VCaP (cell line): Measurements from ENCODE around the gene BPIFB3.

Experiments
- H3K27ac ChIP-seq: fragments of 450-650 bp; 2 replicates; pipeline ENCODE4 v1.5.1; 2017
- TF ChIP-seq, protein P1 (sequence below): fragments of 450-650 bp; conservative IDR thresholded peaks from 2 replicates; pipeline ENCODE4 v1.5.1; 2017; ENCODE audit warnings: mild to moderate bottlenecking, moderate library complexity

Gene BPIFB3

DNA sequence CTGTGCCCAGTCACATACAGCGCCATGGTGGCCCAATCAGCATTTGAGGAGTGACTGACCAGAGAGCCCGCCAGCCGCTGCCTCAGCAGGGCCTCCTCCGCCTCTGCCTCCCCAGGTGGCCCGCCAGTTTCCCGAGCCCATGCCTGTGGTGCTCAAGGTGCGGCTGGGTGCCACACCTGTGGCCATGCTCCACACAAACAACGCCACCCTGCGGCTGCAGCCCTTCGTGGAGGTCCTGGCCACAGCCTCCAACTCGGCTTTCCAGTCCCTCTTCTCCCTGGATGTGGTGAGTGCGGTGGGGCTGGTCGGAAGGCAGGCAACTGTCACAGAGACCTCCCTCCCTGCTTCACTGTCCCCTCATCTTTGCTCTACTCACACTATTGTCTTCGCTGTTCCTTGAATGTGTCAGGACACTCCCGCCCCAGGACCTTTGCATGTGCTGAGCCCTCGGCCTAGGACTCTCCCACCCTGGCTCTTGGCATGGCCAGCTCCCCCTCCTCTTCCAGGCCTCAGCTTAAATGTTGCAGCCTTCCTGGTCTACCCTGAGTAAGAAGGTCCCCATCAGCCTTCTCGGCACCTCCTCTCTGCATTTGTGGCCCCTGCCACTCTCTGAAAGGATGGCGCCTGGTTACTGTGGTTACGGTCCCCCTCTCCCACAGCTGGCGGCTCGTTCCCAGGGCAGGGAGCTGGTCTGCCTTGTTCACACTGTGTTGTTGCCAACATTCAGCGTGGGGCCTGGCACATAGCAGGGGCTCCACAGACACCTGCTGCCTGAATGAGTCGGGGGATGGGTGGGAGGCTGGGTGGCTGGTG is 34.0 kb upstream of the BPIFB3 start:
- no peak overlapping the region for H3K27ac ChIP-seq
- TF ChIP-seq, protein P1, sequence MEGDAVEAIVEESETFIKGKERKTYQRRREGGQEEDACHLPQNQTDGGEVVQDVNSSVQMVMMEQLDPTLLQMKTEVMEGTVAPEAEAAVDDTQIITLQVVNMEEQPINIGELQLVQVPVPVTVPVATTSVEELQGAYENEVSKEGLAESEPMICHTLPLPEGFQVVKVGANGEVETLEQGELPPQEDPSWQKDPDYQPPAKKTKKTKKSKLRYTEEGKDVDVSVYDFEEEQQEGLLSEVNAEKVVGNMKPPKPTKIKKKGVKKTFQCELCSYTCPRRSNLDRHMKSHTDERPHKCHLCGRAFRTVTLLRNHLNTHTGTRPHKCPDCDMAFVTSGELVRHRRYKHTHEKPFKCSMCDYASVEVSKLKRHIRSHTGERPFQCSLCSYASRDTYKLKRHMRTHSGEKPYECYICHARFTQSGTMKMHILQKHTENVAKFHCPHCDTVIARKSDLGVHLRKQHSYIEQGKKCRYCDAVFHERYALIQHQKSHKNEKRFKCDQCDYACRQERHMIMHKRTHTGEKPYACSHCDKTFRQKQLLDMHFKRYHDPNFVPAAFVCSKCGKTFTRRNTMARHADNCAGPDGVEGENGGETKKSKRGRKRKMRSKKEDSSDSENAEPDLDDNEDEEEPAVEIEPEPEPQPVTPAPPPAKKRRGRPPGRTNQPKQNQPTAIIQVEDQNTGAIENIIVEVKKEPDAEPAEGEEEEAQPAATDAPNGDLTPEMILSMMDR, result no peak

DNA sequence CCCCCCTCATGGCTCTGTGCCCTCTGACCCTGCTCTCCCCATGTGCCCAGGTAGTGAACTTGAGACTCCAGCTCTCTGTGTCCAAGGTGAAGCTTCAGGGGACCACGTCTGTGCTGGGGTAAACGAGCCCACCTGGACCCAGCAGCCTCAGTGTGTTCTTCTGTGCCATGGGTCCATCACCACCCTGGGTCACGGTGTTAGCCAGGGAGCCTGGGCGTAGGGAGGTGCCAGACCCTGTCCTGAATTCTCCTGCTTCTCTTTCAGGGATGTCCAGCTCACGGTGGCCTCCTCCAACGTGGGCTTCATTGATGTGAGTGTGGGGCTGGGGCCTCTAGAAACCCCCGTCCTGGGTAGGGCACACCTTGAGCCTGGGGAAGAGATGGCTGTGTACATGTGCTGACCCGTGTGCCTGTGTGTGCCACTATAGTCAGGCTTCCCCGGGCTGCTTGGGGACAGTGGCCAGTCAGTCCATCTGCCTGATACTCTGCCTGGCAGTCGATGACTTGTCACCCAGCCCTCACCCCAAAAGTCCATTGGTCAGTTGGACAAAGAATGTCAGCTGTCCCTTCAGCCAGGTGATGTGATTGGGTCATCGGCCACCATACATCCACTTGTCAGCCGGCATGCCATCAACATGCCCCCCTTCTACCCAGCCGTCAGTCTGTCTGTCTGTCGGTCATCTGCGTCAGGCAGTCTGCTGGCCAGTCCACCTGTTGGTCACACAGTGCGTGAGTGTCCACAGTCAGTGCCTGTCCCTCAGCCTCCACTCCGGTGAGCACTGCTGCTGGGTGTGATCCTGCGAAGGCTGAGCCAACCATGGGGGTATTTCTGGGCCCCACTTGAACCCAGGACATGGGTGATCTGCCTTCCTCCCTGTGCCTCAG is 33.2 kb upstream of the BPIFB3 start:
- H3K27ac ChIP-seq, result no peak overlapping the region
- TF ChIP-seq, protein P1, result no peak

DNA sequence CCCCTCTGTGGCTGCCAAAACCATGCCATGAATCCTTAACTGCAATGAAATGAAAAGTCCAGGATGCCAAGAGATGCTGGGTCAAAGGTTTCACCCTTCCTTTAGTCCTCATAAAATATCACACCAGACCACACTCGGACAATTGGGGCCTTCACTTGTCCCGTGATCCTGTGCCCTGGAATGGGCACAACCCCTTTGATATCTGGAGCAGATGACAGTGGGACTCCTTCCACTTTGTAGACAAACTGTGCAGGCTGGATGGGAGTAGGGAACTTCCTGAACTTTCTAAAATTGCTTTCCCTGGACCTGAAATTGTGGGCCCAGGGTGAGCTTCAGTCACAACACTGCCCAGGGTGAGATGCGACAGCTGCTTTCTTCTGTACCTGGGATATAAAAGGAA is 31.8 kb upstream of the BPIFB3 start:
- TF ChIP-seq, protein P1, result no peak

DNA sequence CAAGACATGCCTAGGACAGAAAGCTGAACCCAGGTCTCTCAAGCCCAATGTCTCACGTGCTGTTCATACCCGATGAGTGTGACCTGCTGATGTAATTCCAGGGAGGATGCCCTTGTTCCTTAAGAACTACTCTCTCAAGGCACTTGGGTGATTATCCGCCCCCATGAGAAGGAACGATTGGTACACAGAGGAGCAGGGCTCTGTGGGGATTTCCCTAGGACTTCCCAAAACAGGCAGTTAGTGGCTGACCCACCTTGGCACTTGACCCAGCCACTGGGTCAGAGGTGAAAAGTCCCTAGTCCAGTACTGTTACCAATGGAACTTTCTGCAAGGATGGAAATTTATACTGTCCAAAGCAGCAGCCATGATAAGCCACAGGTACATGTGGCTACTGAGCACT is 31.4 kb upstream of the BPIFB3 start:
- H3K27ac ChIP-seq, result no peak overlapping the region
- TF ChIP-seq, protein P1, result no peak

More for the DNA sequence above, 31.8 kb upstream of the BPIFB3 start:
- H3K27ac ChIP-seq, result no peak overlapping the region

DNA sequence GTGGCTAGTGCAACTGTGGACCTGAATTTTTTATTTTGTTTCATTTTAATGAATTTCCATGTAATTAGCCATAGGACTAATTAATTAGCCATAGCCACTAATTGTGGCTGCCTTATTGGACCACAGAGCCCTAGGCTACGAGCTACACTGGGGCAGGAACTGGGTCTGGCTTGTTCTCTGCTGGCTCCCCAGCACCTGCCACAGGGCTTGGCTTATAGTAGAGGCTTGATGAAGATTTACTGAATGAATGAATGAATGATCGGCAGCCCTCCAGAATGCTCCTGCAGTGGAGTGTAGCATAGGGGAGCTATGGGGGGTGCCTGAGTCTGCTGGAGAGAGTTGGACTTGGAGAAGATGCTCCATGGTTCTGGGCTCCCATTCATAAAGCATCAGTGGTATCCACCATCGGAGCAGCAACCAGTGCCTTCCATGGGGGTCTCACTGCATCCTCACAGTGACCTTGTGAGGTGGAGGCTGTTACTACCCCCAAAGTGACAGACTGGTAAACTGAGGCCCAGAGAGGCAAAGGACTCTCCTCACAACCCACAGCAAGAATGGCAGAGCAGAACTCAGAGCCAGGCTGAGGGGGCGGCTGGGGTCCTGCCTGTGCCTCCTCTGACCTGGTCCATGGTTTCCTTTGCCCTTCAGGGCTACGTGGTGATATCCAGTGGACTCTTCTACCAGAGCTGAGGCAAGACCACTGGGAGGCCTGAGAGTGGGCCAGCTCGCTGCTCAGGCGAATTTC is 30.8 kb upstream of the BPIFB3 start:
- H3K27ac ChIP-seq, result no peak overlapping the region
- TF ChIP-seq, protein P1, result no peak

DNA sequence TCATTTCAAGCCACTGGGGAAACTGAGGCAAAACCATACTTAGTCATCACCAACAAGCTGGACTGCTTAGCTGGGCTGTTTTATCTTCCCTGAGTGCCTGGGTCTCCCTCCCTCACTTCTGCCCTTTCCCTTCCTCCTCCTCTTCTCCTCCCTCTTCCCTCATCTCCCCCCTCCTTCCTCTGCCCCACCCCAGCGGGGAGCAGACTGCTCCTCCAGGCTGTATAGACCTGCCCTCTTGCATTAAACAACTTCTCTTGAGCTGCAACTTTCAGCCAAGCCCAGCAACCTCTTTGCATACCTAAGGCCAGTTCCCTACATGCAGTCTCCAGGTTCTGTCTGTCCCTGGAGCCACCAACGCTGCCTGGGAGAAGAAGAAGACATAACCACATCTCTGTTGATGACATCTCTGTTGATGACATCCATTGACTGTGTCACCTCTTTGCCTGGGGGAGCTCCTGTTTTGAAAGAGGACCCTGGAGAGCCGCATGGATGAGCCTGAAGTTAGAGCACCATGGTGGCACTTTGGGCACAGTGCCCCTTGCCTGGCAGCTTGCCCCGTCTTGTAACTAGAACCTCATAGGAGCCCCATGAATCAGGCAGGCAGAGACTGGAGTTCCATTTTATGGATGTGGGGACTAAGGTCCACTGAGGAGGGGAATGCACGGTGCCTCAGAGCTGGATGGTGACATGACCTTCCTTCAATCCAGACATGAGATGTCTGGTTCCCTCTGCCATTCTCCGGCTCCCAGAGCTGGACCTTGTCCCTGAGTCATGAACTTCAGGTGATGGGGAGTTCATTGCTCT is 30.1 kb upstream of the BPIFB3 start:
- TF ChIP-seq, protein P1, result no peak
- no peak overlapping the region for H3K27ac ChIP-seq
